SK-N-SH (cell line): ENCODE measurements around the gene FLRT3. TPM values are rescaled to one million over a fixed set of nuclear protein-coding genes. Genes with fewer than 3 reads are reported as not detected.
A peak's percentile ranks its signal among the peaks of the same experiment; 100 is the strongest.

ENCODE experiments used
- CTCF ChIA-PET: fragments of 300-600, 350-600 bp; formaldehyde crosslinking; extraction: SDS; loops from one replicate; lab custom pipeline; 2021; lab: Yijun Ruan, JAX
- POLR2A ChIA-PET: fragments of 350-600 bp; sonication (Branson Sonifier 250); formaldehyde crosslinking; extraction: SDS; loops from one replicate; lab custom pipeline; 2020; ENCODE audit warnings: antibody characterized with exemption, inconsistent platforms; lab: Yijun Ruan, JAX
- DNase-seq: peaks from one replicate; pipeline ENCODE4 v3.0.0; 2012
- H2AFZ ChIP-seq: fragments of 200-600 bp; sonication (generic); 2 replicates; pipeline ENCODE4 v1.8.1; 2016; ENCODE audit warnings: antibody characterized with exemption, mild to moderate bottlenecking, low read depth
- H3F3A ChIP-seq: fragments of 200-600 bp; sonication (generic); replicated peaks from 2 replicates; pipeline ENCODE3; 2016; ENCODE audit warnings: antibody characterized with exemption, mild to moderate bottlenecking; ENCODE audit not compliant: insufficient read depth
- H3K27ac ChIP-seq, 2 experiments: fragments of 200-500 bp in 1 of 2; fragments of 200-600 bp in 1 of 2; sonication (Bioruptor generic) in 1 of 2; sonication (generic), shearing (Covaris generic) in 1 of 2; 2 replicates each; pipeline versions ENCODE4 v1.5.1 to v1.6.1; 2014 to 2016; ENCODE audit warnings: low read depth in 2 of 2, inconsistent platforms in 1 of 2, low read length in 1 of 2, mild to moderate bottlenecking in 1 of 2, mixed read lengths in 1 of 2
- H3K27me3 ChIP-seq: fragments of 200-600 bp; sonication (generic), shearing (Covaris generic); 2 replicates; pipeline ENCODE4 v1.6.1; 2016; ENCODE audit warnings: mixed run types; ENCODE audit not compliant: insufficient read depth
- H3K36me3 ChIP-seq, 2 experiments: fragments of 200-500 bp in 1 of 2; fragments of 200-600 bp in 1 of 2; sonication (Bioruptor generic) in 1 of 2; sonication (generic) in 1 of 2; replicated peaks in 1 of 2; 2 replicates each; pipeline versions ENCODE3 to v1.5.1; 2014 to 2016; ENCODE audit warnings: low read length in 1 of 2, mild to moderate bottlenecking in 1 of 2; ENCODE audit not compliant: insufficient read depth in 2 of 2, control insufficient read depth in 1 of 2
- H3K4me1 ChIP-seq, 2 experiments: fragments of 200-500 bp in 1 of 2; fragments of 200-600 bp in 1 of 2; sonication (Bioruptor generic) in 1 of 2; sonication (generic), shearing (Covaris generic) in 1 of 2; 2 replicates each; pipeline versions ENCODE4 v1.5.1 to v1.6.1; 2014 to 2016; ENCODE audit warnings: low read depth in 1 of 2, low read length in 1 of 2, mixed run types in 1 of 2; ENCODE audit not compliant: insufficient read depth in 2 of 2, control insufficient read depth in 1 of 2
- H3K4me2 ChIP-seq: fragments of 200-600 bp; sonication (generic), shearing (Covaris generic); 2 replicates; pipeline ENCODE4 v1.6.1; 2017; ENCODE audit warnings: mixed run types
- H3K4me3 ChIP-seq, 2 experiments: fragments of 200-500 bp in 1 of 2; fragments of 200-600 bp in 1 of 2; sonication (Bioruptor generic) in 1 of 2; sonication (generic), shearing (Covaris generic) in 1 of 2; 2 replicates each; pipeline versions ENCODE4 v1.5.1 to v1.8.1; 2014 to 2016; ENCODE audit warnings: low read depth in 2 of 2, inconsistent platforms in 1 of 2, low read length in 1 of 2, mild to moderate bottlenecking in 1 of 2, mixed read lengths in 1 of 2, moderate library complexity in 1 of 2
- H3K79me2 ChIP-seq: fragments of 200-600 bp; sonication (generic); 2 replicates; pipeline ENCODE4 v1.8.1; 2017; ENCODE audit warnings: mild to moderate bottlenecking; ENCODE audit not compliant: insufficient read depth
- H3K9ac ChIP-seq: fragments of 200-600 bp; sonication (generic); 2 replicates; pipeline ENCODE4 v1.6.1; 2017; ENCODE audit warnings: mixed run types
- H3K9me2 ChIP-seq: fragments of 200-600 bp; sonication (generic); 2 replicates; pipeline ENCODE4 v1.6.1; 2017; ENCODE audit warnings: mixed run types
- H3K9me3 ChIP-seq: fragments of 200-600 bp; sonication (generic); 2 replicates; pipeline ENCODE4 v1.6.1; 2017; ENCODE audit warnings: mixed run types, mild to moderate bottlenecking, moderate library complexity
- H4K20me1 ChIP-seq: fragments of 200-600 bp; sonication (generic); 2 replicates; pipeline ENCODE4 v1.6.1; 2017; ENCODE audit warnings: mild to moderate bottlenecking, mixed run types; ENCODE audit not compliant: insufficient read depth
- CHD2 ChIP-seq: fragments of 150-350 bp; IDR thresholded peaks from 2 replicates; pipeline ENCODE4 v1.6.1; 2018; ENCODE audit warnings: low read length; ENCODE audit not compliant: partially characterized antibody
- ELF1 ChIP-seq: IDR thresholded peaks from 2 replicates; pipeline ENCODE4 v1.4.0; 2012
- EZH2phosphoT487 ChIP-seq: fragments of 200-600 bp; sonication (generic); IDR thresholded peaks from 2 replicates; pipeline ENCODE4 v1.6.1; 2017; ENCODE audit warnings: low read depth, mixed run types, mild to moderate bottlenecking, antibody characterized with exemption, moderate library complexity, borderline replicate concordance
- FOXM1 ChIP-seq: IDR thresholded peaks from 2 replicates; pipeline ENCODE4 v1.4.0; 2012; ENCODE audit warnings: low read depth, mild to moderate bottlenecking
- MEF2A ChIP-seq: IDR thresholded peaks from 2 replicates; pipeline ENCODE4 v1.4.0; 2012; ENCODE audit warnings: low read depth, borderline replicate concordance
- MXI1 ChIP-seq: IDR thresholded peaks from 2 replicates; pipeline ENCODE4 v1.6.1; 2012; ENCODE audit warnings: mild to moderate bottlenecking, low read depth, low read length, improper control_type of control experiment
- NFIC ChIP-seq: IDR thresholded peaks from 2 replicates; pipeline ENCODE4 v1.4.0; 2012; ENCODE audit warnings: borderline replicate concordance
- NRF1 ChIP-seq: IDR thresholded peaks from 2 replicates; pipeline ENCODE4 v1.6.1; 2012; ENCODE audit warnings: low read depth, mild to moderate bottlenecking, low read length
- POLR2AphosphoS5 ChIP-seq: IDR thresholded peaks from 2 replicates; pipeline ENCODE4 v1.6.1; 2012; ENCODE audit warnings: low read depth, low read length
- RAD21 ChIP-seq: IDR thresholded peaks from 2 replicates; pipeline ENCODE4 v1.6.1; 2012; ENCODE audit warnings: mild to moderate bottlenecking, low read length
- RFX5 ChIP-seq: IDR thresholded peaks from 2 replicates; pipeline ENCODE4 v1.6.1; 2012; ENCODE audit warnings: mild to moderate bottlenecking, improper control_type of control experiment, low read length
- SMC3 ChIP-seq: IDR thresholded peaks from 2 replicates; pipeline ENCODE4 v1.6.1; 2012; ENCODE audit warnings: low read depth, low read length, improper control_type of control experiment
- TCF12 ChIP-seq: IDR thresholded peaks from 2 replicates; pipeline ENCODE4 v1.4.0; 2012
- TEAD4 ChIP-seq: IDR thresholded peaks from 2 replicates; pipeline ENCODE4 v1.4.0; 2012; ENCODE audit warnings: mild to moderate bottlenecking, borderline replicate concordance; ENCODE audit not compliant: insufficient read depth
- YY1 ChIP-seq: IDR thresholded peaks from 2 replicates; pipeline ENCODE4 v1.4.0; 2012; ENCODE audit warnings: low read depth, mild to moderate bottlenecking
- ZBTB33 ChIP-seq: IDR thresholded peaks from 2 replicates; pipeline ENCODE4 v1.4.0; 2012; ENCODE audit warnings: low read depth, borderline replicate concordance
- WGBS: methylation state at CpG from one replicate; pipeline ENCODE4 v1.1.6; 2017; ENCODE audit warnings: low lambda C conversion rate; 5-methylcytosine and 5-hydroxymethylcytosine counted together
- polyA plus RNA-seq, 3 experiments: library from polyadenylated mRNA; depleted of rRNA; stranded (reverse); fragments of >200 nt; gene quantifications; 2 replicates each; pipeline ENCODE4 v1.2.3, GENCODE V29; 2012
- TF ChIP-seq, protein P1 (sequence below): IDR thresholded peaks from 2 replicates; pipeline ENCODE4; 2012
- TF ChIP-seq, protein P2 (sequence below): IDR thresholded peaks from 2 replicates; pipeline ENCODE4 v1.4.0; 2012; ENCODE audit warnings: low read depth
- TF ChIP-seq, protein P3 (sequence below): IDR thresholded peaks from 2 replicates; pipeline ENCODE4 v1.4.0; 2012; ENCODE audit warnings: low read depth, borderline replicate concordance

Gene FLRT3
- polyA plus RNA-seq, 1 of the 3 experiments (the other 2 are of a cell fraction): 1.8 TPM

GRCh38 chr20:14332866-14333265, 4.5 kb downstream of the FLRT3 start (continued):
- TF ChIP-seq ZBTB33 (no peak), CHD2 (no peak), TEAD4 (no peak), RFX5 (no peak), EZH2phosphoT487 (no peak), TCF12 (peak; percentile 92)
- TF ChIP-seq, all 33 proteins: peak for 5

DNA sequence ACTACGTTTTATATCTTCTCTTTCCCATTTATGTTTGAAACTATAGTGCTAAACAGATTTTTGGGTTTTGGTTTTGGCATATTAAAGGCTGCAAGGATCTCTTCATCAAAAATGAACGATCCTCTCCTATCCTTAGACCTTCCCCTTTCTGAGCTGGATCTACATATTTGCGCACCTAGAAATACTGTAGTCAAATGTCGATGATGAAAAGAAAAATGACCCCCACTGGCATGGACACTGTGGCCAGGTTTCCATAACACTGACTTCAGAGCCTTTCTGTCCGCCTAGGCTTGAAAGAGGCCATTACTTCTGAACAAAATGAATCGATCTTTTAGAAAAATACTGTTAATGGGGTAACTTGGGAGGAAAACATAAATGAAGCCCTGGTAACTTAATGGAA, 5.8 kb downstream of the FLRT3 start:
- DNase-seq: no peak
- Histone ChIP-seq H3K4me2 (no peak overlapping the region), H3F3A (no peaks in the 10 kb centered on the region), H3K36me3 (peaks cover 0 to 2% of the 10 kb centered on the region in 2 experiments), H3K9me3 (no peaks in the 10 kb centered on the region), H4K20me1 (no peaks in the 10 kb centered on the region), H3K4me3 (no peak overlapping the region), H3K9me2 (no peaks in the 10 kb centered on the region), H3K27me3 (no peaks in the 10 kb centered on the region), H2AFZ (no peak overlapping the region), H3K27ac (no peak overlapping the region), H3K4me1 (peaks cover 0 to 5% of the 10 kb centered on the region in 2 experiments; a peak in 2 of 4 replicates), H3K79me2 (no peaks in the 10 kb centered on the region), H3K9ac (no peak overlapping the region)
- TF ChIP-seq YY1 (no peak), NFIC (no peak), MXI1 (no peak), FOXM1 (no peak), SMC3 (no peak), MEF2A (no peak), NRF1 (no peak), ELF1 (no peak), EZH2phosphoT487 (no peak), POLR2AphosphoS5 (no peak), CHD2 (no peak), RFX5 (no peak), ZBTB33 (no peak), RAD21 (no peak)
- TF ChIP-seq, protein P1, sequence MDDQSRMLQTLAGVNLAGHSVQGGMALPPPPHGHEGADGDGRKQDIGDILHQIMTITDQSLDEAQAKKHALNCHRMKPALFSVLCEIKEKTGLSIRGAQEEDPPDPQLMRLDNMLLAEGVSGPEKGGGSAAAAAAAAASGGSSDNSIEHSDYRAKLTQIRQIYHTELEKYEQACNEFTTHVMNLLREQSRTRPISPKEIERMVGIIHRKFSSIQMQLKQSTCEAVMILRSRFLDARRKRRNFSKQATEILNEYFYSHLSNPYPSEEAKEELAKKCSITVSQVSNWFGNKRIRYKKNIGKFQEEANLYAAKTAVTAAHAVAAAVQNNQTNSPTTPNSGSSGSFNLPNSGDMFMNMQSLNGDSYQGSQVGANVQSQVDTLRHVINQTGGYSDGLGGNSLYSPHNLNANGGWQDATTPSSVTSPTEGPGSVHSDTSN: no peak
- TF ChIP-seq, protein P2, sequence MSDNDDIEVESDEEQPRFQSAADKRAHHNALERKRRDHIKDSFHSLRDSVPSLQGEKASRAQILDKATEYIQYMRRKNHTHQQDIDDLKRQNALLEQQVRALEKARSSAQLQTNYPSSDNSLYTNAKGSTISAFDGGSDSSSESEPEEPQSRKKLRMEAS: no peak
- TF ChIP-seq, protein P3, sequence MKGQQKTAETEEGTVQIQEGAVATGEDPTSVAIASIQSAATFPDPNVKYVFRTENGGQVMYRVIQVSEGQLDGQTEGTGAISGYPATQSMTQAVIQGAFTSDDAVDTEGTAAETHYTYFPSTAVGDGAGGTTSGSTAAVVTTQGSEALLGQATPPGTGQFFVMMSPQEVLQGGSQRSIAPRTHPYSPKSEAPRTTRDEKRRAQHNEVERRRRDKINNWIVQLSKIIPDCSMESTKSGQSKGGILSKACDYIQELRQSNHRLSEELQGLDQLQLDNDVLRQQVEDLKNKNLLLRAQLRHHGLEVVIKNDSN: no peak
- POLR2A ChIA-PET: no interaction called here
- CTCF ChIA-PET: interaction anchor here (0.8 kb wide), 2 partner anchors 909 to 914 kb away, joined by 3 read pairs; no protein-coding TSS in a partner anchor
- WGBS: 96% methylated on average over 6 of the region's 6 CpGs
